Caki2 (cell line): ENCODE results near the gene VDAC1. TPM values are rescaled to one million over a fixed set of nuclear protein-coding genes. Genes with fewer than 3 reads are reported as not detected.

ENCODE experiments used
- DNase-seq: peaks from one replicate; pipeline ENCODE4 v3.0.0-alpha.2; 2015; ENCODE audit warnings: low read depth
- in situ Hi-C: cut with HindIII; loops from 2 replicates; pipeline ENCODE4 v1.10.0; 2016; ENCODE audit warnings: low sequenced_read_pairs, low pct_unique_long_range_greater_than_20kb, mixed read lengths
- total RNA-seq: library from RNA; depleted of rRNA; stranded (reverse); fragments of >200 nt; shearing (Covaris generic); gene quantifications from 2 replicates; pipeline ENCODE4 v1.2.3, GENCODE V29; 2014; ENCODE audit warnings: low replicate concordance

The VDAC1 gene
- total RNA-seq, 1 experiment from 2014 or later, result 576 TPM

DNA sequence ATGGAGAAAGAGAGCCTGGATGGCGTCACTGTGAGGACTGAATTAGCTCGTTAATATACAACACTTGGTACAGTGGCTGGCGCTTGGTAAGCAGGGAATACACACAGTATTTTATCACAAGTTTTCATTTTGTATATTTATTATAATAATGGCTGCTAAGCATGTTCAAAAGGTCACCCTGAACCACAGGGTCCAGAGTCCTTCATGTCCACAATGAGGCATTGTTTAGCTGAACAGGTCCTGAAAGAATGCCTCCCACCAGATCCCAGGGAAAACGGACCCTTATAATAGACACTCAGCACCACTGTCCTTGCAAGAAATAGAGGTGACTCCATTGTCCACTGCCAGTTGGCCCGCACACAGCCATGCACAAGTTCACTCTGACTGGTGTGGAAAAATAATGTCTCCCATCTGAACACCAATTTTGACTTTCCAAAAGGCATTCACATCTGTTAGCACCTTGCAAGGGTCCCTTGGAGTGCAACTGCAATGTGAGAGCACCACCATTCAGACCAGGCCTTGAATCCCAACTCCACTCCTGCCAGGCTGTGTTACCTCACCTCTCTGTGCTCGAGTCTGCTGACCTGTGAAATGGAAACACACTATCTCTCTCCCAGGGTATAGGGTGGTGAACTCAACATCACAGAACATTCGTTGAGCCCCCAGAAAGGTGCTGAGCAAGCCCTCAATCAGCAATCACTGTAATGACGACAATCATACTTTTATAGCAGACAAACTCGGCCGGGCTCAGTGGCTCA, 3.9 kb downstream of the VDAC1 start:
- no peak for DNase-seq
- in situ Hi-C loops, result no loop called here

DNA sequence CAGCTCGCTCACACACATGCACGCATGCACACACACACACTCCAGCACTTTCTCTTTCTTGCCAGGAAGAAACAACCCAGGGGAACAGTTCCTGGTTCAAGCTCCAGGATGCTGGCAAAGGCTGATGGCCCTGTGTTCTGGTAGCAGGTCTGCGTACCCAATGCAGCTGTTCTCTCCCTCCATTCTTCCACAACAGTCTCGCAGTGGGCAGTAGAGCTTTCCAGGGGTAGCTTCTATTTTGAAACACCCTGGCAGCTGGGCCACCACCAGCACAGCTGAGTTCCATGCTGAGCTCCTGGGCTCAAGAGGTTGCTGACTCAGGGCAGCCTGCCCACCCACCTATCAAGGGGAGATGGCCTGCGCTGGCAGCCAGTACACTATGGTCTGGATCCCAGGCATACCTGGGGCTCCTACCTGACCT, 4.7 kb downstream of the VDAC1 start:
- in situ Hi-C loops, result no loop called here

DNA sequence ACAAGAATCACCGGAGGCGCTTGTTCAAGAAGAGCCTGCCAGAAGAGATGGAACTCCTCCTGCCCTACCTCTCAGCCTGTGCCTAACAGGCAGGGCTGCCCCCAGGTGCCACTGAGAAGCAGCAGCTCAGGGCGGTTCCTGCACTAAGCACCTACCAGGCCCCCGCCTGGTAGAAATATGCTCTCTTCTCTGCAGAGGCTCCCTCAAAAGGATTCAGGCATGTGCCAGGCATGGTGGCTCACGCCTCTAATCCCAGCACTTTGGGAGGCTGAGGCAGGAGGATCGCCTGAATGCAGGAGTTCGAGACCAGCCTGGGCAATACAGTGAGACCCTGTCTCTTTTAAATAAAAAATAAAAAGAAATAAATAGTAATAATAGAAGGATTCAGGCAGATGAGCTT, 6.0 kb downstream of the VDAC1 start:
- in situ Hi-C loops, result no loop called here
- DNase-seq, result no peak

More for the DNA sequence above, 4.7 kb downstream of the VDAC1 start:
- no peak for DNase-seq

DNA sequence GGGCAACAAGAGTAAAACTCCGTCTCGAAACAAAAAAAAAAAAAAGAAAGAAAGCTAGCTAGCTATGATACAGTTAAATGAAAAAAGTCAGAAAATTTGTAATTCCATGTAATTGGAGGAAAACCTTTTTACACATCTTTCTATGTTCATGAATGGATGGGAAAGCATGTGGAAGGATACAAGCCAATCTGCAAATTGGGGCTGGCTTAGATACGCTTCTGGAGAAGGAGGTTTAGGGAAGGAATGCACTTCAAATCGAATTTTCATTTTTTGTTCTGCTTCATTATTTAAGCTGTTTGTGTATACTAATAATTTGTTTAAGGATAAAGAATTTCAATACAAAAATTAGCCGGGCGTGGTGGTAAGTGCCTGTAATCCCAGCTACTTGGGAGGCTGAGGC, 6.7 kb downstream of the VDAC1 start:
- in situ Hi-C loops, result no loop called here

DNA sequence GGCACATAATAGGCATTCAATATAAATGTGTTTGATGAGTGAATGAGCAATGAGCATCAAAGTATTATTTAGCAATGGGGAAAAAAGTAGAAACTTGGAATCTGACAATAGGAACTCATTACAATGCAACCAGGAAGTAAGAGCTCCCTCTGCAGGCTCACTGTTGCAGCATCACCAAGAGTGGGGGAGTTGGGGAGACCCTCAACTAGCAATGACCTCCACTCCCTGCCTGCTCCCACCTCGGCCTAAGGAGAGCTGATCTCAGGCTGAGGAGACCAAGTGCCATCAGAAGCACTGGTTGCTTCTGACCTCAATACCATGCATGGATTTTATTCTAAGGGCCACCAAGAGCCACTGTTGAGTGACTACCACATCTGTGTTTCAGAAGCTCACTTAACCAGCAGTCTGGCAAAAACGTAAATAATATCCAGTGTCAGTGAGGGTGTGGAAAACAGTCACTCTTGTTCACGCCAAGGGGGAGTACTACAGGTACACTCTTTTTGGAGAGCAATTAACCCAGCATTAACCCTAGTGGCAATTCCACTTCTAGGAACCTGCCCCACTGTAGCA, 8.0 kb downstream of the VDAC1 start:
- in situ Hi-C loops, result no loop called here
- no peak for DNase-seq

More for the DNA sequence above, 6.7 kb downstream of the VDAC1 start:
- no peak for DNase-seq

DNA sequence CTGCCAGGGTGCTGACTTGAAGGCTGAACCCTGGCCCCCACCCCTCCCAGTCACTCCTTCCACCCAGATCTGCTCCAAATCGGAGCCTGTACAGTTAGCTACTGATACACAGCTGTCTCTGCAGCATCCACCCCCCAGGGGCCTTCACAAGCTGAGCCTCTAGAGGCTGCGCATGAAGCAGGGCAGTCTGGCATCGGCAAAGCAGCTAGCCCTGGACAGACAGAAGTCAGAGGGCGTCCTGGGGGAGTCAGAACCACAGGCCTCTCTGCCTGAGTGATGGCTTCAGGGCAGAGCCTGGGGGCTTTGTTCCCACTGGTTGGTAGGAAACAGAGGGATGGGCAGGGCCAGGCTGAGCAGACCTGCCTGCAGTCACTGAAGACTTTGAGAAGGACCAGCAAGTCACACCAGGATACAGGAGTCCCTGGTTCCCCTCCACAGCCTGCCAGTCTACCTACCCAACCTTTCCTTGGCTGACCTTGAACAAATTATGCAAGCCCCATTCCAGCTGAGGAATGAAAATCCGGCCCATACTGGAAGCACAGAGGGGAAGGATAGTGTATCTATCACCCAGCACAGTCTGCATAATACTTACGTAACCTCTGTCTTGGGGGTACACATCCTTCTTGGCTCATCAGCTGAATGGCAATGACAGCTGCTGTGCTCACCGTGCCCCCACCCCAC, 8.8 kb downstream of the VDAC1 start:
- DNase-seq, result no peak
- in situ Hi-C loops, result no loop called here

DNA sequence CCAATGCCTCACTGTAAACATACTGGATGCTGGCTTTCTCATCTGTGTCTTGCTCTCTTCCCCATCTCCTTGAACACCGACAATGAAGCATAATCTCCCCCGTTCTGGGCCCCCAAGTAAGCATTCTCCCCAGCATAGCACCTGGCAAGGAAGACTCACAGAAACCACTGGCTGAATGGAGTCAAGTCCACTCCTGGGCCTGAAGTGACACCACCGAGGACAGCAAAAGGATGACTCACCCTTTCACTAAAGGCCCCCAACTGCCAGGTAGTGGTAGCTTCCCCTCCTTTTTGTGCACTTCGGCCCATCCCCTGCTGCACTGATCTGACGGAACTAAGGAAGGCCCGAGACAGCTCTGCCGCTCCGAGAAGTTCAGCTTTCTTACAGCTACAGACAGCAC, 9.4 kb downstream of the VDAC1 start:
- DNase-seq, result no peak
- in situ Hi-C loops, result no loop called here

DNA sequence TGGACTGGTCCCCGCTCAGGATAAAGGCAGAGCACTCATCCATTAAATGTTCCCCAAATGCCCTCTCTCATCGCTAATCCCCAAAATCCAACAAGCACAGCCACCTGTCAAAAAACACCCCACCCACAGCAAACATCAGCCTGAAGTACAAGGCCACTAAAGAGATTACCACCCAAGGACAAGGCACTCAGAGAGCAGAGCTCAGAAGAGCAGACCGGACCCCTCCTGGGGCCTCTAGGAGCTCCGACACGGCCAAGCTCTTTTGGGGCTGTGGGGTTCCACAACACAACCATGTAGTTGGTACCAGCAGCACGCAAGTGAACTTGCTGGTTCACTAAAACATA, 9.8 kb downstream of the VDAC1 start:
- in situ Hi-C loops, result no loop called here
- DNase-seq, result no peak

DNA sequence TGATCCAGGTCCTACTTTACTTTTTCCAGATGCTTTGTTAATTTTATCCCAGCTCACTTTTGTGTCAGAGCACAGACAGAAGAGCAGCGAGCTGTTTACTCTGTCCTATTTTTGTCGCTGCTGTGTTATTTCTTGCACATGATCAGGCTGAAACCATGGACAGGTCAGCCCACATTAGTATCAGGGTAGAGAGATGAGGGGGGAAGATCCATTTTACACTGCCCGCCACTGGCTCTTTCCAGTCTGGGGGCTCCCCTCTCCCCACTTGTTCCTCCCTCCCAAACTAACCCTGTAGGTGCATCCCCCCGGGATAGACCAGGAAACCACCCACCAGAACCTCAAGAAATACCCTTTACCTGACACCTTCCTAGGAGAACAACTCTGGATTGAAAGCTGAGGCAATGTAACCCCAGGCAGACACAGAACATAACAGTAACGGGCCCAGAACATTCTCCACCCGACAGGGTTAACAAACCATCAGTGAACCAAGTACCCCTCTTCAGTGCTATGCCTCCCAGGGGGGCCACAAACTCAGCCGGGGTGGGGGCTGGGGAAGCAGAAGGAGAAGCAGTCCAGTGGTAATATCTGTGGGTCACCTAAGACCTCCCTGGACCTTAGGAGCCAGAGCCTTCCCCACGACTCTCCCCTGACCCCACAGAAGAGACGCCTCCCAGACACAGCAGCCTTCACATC, 10.3 kb downstream of the VDAC1 start:
- in situ Hi-C loops, result no loop called here
- no peak for DNase-seq

DNA sequence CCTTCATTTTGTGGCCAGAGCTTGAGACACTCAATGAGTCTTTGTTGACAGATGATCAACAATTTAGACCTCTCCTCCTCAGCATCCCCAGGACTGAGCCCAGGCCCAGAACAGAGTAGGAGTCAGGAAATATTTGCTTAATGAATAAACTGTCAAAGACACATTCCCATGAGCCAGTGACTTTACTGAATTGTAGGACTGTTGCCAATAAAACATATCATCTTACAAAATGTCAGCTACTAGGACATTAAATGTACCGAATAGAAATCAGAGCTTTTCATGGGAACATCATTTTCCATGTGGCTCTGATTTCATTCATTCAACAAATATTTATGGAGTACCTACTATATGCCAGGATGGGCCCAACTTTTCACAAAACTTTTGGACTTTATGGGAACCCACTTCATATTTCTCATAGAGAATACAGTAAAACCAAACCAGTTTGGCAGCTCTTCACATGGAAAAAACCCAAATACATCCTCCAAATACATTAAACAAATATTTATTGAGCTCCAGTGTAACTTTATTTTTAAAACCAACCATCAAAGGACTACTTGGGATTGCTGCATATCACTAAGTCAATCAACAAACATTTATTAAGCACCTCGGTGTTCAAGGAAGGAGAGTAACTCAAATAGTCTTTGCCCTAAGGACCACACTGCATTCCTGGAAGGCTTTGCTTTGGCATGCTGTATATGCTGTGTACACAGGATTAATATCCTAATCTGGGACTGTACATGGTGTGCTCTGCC, 11.4 kb downstream of the VDAC1 start:
- no peak for DNase-seq
- in situ Hi-C loops, result no loop called here

DNA sequence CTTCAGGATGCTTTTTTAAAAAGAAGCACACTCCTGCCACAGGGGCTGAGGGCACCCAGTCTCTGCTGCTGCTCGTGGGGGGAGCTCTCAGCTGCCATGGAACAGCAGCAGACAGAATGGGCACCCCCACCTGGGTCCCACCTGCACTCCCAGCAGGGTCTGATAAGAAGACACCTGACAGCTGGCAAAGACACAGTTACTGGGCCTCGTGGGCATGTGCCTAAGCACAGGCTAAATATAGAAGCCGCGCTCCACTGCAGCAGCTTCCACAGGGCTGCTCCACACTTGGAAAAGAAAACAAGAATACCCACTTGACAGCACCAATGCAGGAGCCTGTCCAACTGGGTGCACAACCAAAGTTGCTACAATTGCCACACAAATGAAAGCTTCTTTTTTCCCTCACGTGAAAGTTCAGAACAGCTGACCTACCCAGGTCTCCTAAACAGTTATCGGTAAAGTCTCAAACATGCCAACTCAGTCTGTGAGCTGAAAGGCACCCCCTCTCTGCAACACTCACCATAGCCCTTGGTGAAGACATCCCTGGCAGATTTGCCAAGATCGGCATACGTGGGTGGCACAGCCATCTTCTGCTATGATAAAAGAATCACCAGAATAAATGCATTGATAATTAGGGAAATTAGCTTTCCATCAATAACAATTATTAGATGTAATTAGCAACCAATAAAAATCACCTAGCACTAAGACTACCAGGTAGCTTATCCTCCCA, 12.2 kb downstream of the VDAC1 start:
- in situ Hi-C loops, result no loop called here
- DNase-seq, result no peak

DNA sequence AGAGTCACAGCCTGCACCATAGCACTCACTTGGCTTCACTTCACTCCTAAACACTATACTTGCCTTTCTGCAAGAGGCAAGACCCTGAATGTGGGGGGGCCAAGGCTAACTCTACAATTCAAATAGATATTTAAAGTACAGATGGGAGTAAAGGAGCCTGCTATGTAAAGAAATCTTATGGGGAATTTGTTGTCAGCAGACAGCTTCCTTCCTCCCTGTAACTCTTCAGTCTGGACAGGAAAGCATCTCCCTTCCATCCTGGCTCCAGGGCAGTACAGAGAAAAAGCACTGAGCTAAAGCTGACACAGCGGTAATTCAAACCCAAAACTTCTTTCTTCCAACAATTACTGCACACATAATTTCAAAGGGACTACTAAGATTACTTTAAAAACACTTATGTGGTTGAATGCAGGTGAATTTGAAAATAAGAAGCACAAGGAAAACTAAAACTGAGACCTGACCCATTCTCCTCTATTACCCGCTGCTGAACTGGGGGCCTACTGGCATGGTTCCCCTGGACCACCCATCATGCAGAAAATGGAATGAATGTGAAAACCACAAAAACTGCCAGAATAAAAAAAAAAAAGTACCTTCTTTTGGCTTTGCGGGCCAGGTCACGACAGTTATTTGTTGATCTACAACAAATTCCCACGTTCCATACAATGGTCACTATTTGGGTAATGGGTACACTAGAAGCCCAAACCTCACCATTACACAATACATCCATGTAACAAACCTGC, 13.4 kb downstream of the VDAC1 start:
- no peak for DNase-seq
- in situ Hi-C loops, result no loop called here

DNA sequence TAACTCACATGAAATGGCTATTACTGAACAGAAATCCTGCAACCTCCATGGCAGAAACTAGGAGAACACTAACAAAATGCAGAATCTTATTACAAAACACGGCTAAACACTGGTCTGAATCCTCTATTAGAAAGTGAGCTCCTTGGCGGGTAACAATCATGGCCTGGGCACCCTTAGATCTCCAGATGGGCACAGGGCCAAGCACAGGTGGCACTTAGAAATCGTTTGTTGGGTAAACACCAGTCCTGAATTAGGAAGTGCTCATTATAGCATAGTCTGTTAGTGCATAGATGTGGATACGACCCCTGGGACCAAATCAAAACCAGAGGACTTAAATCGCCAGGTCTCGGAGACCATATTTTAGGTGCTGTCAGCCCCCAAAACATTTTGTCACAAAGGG, 14.4 kb downstream of the VDAC1 start:
- DNase-seq, result no peak
- in situ Hi-C loops, result no loop called here

DNA sequence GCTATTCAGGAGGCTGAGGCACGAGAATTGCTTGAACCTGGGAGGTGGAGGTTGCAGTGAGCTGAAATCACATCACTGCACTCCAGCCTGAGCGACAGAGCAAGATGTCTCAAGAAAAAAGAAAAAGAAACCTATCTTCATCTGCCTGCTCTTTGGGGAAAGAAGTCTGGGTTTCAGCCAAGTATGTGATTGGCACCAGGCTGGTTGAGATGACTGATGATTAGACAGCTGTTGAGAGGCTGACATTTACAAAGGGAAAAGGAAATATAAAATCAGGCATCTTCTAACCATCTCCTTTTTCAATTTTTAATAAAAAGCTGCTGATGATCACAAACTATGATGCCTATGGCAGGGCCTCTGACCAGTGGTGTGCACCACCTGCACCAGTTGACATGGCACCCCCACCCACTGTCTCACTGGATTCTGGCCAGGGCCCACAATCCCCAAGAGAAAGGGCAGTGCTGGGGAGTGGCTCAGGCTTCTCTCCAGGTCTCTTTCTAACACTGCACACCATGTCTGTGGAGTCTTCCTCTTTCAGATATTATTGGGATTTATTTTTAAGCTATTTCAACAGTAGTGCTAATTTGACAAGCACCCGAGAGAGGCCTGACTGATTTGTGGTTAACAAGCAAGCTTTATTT, 19.1 kb downstream of the VDAC1 start:
- in situ Hi-C loops, result no loop called here
- no peak for DNase-seq

DNA sequence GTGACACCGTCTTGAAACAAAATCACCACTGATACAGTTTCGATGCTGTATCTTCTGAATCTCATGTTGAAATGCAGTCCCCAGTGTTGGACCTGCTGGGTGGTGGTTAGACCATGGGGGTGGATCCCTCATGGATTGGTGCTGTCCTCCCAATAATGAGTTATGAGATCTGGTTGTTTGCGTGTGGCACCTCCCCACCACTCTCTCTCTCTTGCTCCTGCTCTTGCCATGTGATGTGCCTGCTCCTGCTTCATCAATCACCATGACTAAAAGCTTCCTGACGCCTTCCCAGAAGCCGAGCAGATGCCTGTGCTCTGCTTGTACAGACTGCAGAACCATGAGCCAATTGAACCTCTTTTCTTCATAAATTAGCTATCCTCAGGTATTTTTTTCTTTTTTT, 21.1 kb downstream of the VDAC1 start:
- no peak for DNase-seq
- in situ Hi-C loops, result no loop called here

DNA sequence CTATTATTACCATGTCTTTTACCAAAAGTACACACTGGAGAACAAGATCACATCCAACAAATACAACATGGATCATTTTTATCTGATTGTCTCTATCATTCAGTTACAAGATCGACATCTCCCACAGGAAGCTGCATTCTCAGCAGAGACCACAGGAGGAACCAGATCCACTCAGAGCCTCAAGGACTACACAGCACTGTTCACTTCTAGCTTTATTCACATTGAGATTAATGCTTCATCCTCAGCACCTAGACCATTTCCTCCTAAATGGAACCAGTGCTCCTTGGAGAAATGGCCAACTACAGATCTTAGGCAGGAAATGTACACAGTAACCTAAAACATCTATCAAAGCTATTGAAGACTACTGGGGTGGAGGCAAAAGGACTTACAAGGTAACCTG, 23.1 kb downstream of the VDAC1 start:
- no peak for DNase-seq
- in situ Hi-C loops, result no loop called here

DNA sequence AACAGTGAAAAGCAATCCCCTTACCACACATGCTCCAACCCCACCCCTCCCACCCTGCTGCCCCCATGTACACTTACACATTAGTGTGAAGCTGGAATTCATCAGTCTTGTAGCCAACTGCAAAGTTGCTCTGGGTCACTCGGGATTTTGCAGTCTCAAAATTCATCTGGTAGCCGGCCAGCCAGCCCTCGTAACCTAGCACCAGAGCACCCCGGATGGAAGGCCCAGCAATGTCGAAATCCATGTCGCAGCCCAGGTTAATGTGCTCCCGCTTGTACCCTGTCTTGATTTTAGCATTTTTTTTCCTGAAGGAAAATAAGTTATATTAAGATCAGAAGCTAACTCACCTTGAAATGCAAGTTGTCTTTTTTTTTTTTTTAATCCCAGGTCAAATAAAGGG, 24.1 kb downstream of the VDAC1 start:
- in situ Hi-C loops, result no loop called here
- no peak for DNase-seq
